Measurements from ENCODE around the gene RARG. TPM values are rescaled to one million over a fixed set of nuclear protein-coding genes. Genes with fewer than 3 reads are reported as not detected.

The RARG gene
- total RNA-seq, 2 donors from 2014 or later: 9.2 to 11.7 TPM

DNA sequence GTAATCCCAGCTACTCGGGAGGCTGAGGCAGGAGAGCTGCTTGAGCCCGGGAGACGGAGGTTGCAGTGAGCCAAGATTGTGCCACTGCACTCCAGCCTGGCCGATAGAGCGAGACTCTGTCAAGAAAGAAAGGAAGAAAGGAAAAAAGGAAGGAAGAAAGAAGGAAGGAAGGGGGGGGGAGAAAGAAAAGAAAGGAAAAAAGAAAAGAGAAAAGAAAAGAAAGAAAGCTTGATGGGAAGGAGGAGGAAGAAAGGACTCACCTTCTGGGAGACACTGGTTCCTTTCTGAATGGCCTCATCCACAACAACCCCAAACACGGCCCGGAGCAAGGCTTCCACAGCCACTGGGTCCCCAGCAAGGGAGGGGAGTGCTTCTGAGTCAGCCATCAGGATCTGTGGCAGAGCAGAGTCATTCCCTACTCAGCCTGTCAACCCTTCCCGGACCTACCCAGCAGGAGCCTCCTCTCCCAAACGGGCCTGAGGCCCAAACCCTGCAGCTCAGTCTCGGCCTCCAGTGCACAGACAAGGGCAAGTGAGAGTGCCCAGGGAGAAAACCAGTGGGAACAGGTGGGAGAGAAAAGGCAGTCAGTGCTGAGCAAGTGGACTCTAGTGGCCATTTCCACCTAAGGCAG, 58.8 kb downstream of the RARG start:
- TF ChIP-seq, protein P1, sequence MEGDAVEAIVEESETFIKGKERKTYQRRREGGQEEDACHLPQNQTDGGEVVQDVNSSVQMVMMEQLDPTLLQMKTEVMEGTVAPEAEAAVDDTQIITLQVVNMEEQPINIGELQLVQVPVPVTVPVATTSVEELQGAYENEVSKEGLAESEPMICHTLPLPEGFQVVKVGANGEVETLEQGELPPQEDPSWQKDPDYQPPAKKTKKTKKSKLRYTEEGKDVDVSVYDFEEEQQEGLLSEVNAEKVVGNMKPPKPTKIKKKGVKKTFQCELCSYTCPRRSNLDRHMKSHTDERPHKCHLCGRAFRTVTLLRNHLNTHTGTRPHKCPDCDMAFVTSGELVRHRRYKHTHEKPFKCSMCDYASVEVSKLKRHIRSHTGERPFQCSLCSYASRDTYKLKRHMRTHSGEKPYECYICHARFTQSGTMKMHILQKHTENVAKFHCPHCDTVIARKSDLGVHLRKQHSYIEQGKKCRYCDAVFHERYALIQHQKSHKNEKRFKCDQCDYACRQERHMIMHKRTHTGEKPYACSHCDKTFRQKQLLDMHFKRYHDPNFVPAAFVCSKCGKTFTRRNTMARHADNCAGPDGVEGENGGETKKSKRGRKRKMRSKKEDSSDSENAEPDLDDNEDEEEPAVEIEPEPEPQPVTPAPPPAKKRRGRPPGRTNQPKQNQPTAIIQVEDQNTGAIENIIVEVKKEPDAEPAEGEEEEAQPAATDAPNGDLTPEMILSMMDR (IDR thresholded peaks at IDR 0.05): no peak
- TF ChIP-seq POLR2A (IDR thresholded peaks at IDR 0.05): no peak
- Histone ChIP-seq H3K4me3 (no peak overlapping the region), H3K4me1 (peaks cover 6% of the 10 kb centered on the region), H3K9me3 (no peaks in the 10 kb centered on the region), H3K27me3 (no peaks in the 10 kb centered on the region), H3K27ac (no peak overlapping the region), H3K36me3 (replicated peaks in 1 of 2; ENCODE audit: insufficient read depth in 1 of 2, low read depth in 2 of 2) (peaks cover 0 to 3% of the 10 kb centered on the region in 2 donors)
- WGBS, 2 donors: 85 to 90% methylated on average over 8 to 10 of the region's 10 CpGs
- ATAC-seq (no peak), DNase-seq (no peak)
- intact Hi-C loops (cut with DNase I): no loop called here

GRCh38 chr12:53172352-53172751, 59.7 kb downstream of the RARG start:
- Histone ChIP-seq H3K36me3 (replicated peaks in 1 of 2; ENCODE audit: insufficient read depth in 1 of 2, low read depth in 2 of 2) (peaks cover 0 to 3% of the 10 kb centered on the region in 2 donors), H3K27ac (no peak overlapping the region), H3K27me3 (no peaks in the 10 kb centered on the region), H3K4me1 (peaks cover 6% of the 10 kb centered on the region), H3K4me3 (no peak overlapping the region), H3K9me3 (no peaks in the 10 kb centered on the region)
- WGBS, 2 donors: 87 to 88% methylated on average over 11 of the region's 11 CpGs
- no peak for TF ChIP-seq POLR2A (IDR thresholded peaks at IDR 0.05)
- TF ChIP-seq, protein P1 (IDR thresholded peaks at IDR 0.05): no peak
- DNase-seq (no peak), ATAC-seq (no peak)
- intact Hi-C loops (cut with DNase I): no loop called here

GRCh38 chr12:53171725-53172329, 60.2 kb downstream of the RARG start:
- H3K27me3 ChIP-seq: no peaks in the 10 kb centered on the region
- H3K27ac ChIP-seq: no peak overlapping the region
- DNase-seq (no peak), ATAC-seq (no peak)
- no peak overlapping the region for H3K4me3 ChIP-seq
- intact Hi-C loops (cut with DNase I): no loop called here
- 60 to 65% methylated on average over 10 of the region's 10 CpGs for WGBS, 2 donors
- H3K36me3 ChIP-seq (replicated peaks in 1 of 2; ENCODE audit: insufficient read depth in 1 of 2, low read depth in 2 of 2): peaks cover 0 to 3% of the 10 kb centered on the region in 2 donors
- no peaks in the 10 kb centered on the region for H3K9me3 ChIP-seq
- TF ChIP-seq, protein P1 (IDR thresholded peaks at IDR 0.05): no peak
- no peak for TF ChIP-seq POLR2A (IDR thresholded peaks at IDR 0.05)
- H3K4me1 ChIP-seq: peaks cover 6% of the 10 kb centered on the region

- no peak overlapping the region for H3K4me3 ChIP-seq
- no peak for TF ChIP-seq POLR2A (IDR thresholded peaks at IDR 0.05)
- TF ChIP-seq, protein P1 (IDR thresholded peaks at IDR 0.05): no peak
- intact Hi-C loops (cut with DNase I): no loop called here
- peaks cover 6% of the 10 kb centered on the region for H3K4me1 ChIP-seq
- H3K9me3 ChIP-seq: no peaks in the 10 kb centered on the region
- no peak overlapping the region for H3K27ac ChIP-seq
- ATAC-seq (no peak), DNase-seq (no peak)
- H3K36me3 ChIP-seq (replicated peaks in 1 of 2; ENCODE audit: insufficient read depth in 1 of 2, low read depth in 2 of 2): peaks cover 0 to 3% of the 10 kb centered on the region in 2 donors
- WGBS, 2 donors: 83 to 88% methylated on average over 14 of the region's 14 CpGs
- H3K27me3 ChIP-seq: no peaks in the 10 kb centered on the region
These were observed 60.9 kb downstream of the RARG start for GRCh38 chr12:53170876-53171724.
